ENCODE data around the gene HIVEP2. TPM values are rescaled to one million over a fixed set of nuclear protein-coding genes. Genes with fewer than 3 reads are reported as not detected.

Gene HIVEP2
- total RNA-seq, 1 donor from 2014 or later, result 17.2 TPM

DNA sequence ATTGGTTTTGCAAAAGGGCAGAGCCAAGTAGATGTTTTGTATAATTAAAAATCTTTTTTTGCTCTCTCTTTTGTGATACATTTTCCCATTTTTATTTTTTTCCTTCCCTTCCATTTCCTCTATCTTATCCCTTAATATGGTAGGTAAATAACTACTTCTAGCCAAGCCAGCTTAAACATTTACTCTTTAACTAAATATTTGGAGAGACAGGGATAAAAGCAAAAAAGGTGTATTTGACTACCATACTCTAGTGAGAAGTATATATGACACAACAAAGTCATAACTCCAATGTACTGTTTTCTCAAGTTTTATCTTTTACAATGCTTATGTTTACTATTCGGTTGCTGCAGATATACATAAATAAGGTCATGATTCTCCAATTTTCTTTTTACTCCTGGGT, 154.7 kb downstream of the HIVEP2 start:
- no peak for DNase-seq (ENCODE audit: low read depth)

DNA sequence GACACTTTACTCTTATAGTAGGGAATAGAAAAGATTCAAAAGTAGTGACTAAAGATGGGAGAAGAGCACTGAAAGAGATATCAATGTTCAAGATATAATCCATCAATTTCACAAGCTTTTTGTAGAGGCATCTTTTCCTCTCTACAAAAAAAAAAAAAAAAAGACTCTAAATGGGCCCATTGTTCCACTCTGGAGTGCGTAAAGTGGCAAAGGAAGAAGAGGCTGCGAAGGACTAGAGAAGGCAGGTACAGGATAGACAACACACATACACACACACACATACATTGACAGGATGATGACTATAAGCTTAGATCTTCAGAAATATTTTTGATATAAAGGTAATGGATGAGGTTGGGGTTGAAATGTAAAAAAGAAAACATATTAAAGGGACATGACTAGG, 157.6 kb downstream of the HIVEP2 start:
- DNase-seq (ENCODE audit: low read depth), result no peak

DNA sequence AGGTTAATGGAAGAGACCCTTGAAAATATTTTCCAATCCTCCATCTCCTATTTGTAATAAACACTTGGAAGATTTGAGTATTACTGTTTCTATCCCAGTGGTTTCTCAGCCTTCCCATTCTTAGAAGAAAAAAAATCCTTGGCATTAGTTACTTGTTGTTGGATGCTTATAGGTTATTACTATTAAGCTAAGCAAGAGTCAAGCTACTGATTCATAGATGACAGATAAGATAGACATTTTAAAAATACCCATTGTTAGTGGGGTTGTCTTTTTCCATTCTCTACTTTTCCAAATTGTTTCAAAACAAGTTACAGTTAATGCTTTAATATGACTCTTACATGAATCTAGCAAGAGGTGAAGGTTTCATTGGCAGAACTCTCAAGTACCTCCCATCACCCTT, 158.5 kb downstream of the HIVEP2 start:
- DNase-seq (ENCODE audit: low read depth), result no peak

DNA sequence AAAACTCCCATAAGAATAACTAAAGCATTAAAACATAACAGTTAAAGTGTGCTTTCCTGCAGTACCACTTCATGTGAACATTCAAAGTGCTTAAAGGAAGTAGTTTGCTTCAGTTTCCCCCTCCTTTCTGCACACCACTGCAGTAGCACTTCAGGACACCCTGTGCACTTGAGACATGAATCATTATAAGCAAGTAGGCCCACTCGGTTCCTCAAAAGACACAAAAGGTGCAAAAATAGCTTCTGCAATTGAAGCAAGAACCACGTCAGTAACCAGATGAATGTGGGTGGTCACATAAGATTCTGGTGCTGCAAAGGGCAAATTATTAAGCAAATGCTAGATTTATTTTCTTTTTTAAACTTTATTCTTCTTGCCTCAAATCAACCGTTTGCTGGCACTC, 160.6 kb downstream of the HIVEP2 start:
- DNase-seq (ENCODE audit: low read depth), result no peak

DNA sequence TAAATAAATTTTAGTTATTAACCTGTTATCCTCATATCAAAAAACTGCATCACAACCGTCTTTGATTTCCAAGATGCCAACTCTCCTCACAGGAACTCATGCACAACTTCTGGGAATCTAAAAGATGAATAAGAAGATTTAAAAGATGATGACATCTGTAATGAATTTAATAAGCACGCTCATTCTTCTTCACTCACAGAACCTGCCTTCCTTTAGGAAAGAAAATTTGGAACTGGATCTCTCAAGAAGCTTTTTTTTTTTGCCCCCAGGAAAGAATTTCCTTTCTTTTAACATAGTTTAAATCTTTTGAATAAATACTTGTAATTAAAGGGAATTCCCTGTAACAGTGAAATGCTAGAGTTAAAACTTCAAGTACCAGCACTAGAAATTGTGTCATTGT, 161.5 kb downstream of the HIVEP2 start:
- DNase-seq (ENCODE audit: low read depth), result no peak

DNA sequence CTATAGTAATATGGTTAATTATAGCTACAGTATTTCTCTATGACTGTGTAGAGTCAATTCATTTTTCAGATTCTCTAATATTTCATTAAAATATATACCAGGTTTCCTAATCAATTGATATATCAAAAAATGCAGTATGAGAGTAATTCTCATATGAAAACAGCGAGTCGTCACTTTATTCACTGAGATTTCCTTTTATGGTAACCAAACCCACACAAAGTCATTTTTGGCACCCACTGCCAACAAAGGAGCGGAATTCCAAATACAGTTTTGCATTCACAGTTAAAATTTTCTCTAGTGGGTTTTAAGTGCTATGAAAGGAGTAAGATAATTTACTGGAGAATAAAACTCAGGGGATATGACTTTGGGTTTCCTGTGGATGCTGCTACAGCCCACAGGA, 163.8 kb downstream of the HIVEP2 start:
- DNase-seq (ENCODE audit: low read depth), result no peak

DNA sequence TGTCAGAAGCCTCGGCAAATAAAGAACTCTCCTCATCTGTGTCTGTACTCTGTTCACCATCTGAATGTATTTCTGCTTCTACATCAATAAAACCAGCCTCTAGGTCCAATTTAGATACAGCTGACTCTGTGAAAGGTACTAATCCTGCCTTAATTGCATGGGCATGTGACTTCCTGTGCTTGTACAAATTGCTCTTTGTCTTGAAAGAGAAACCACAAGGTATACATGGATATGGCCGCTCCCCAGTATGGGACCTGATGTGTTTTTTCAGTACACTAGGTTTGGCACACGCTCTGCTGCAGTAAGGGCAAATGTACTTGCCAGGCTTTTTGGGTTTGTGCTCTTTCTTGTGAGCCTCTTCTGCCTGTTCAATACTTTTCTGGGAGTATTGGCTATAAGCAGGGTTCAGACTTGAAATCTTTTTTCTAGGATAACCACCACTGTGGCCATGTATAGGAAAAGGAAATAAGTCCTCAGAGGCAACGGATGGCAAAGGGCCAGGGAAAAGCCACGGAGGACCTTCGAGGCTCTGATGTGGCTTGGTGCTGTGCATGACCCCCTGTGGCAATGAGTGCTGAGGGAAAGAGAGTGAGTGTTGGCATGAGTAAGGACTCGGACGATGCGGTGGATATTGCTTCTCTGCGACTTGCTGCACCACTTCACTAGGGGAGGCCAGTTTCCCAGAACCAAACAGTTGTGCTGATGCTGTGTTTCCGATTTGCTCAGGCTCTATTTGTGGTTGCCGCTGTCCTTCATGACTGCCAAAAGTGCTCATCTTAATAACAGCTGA, 170.9 kb downstream of the HIVEP2 start:
- DNase-seq (ENCODE audit: low read depth), result peak; percentile 26

DNA sequence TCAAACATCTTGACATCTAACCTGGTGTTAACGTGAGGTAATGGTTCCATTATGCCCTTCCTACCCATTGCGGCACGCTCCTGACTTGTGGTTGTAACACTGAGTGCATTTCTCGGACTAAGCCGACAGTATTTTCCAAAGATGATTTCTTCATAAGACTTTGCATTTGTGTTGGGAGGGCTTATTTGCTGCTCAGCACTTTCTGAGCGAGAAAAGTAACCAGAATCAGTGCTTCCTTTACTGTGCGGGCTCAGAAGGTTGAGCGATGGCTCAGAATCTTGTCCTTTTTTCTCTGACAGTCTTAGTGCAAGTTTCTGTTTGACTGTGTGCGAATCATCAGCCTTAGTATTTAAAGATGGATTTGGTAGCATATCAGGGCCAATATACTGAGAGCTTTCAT, 171.7 kb downstream of the HIVEP2 start:
- no peak for DNase-seq (ENCODE audit: low read depth)

DNA sequence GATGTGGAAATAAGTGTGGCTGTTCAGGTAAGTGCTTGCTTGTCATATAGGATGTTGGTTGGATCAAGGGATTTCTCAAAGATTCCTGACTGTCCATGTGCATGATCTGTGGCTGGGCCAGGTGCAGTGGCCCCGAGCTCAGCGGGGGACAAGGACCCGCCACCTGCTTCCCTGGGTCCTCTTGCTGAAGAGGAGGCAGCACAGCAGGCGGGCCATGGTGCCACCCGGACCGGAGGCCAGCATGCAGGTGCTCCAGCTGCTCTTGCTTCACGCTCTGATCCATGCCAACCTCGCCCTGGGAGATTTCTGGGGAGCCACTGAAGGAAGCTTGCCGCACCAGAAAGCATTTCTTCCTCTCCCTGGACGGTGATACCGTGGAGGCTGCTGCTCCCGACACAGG, 173.8 kb downstream of the HIVEP2 start:
- DNase-seq (ENCODE audit: low read depth), result no peak

DNA sequence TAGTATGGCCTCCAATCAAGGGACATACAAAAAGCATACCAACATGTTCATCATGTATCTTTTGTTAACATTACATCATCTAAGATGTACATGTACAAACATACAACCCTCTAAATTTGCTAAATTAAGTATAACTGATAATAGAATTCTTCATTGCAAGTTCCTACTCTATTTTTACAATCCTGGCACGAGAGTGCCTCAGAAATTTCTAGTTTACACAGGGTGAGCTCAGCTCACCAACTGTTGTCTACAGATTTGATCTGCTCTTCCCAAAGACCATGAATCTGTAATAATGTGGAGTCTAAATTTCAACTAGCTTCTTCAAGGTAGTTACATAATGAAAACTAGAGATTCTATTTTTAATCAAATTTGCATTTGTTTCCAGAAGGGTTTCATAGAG, 179.7 kb downstream of the HIVEP2 start:
- peak; percentile 27 for DNase-seq (ENCODE audit: low read depth)

DNA sequence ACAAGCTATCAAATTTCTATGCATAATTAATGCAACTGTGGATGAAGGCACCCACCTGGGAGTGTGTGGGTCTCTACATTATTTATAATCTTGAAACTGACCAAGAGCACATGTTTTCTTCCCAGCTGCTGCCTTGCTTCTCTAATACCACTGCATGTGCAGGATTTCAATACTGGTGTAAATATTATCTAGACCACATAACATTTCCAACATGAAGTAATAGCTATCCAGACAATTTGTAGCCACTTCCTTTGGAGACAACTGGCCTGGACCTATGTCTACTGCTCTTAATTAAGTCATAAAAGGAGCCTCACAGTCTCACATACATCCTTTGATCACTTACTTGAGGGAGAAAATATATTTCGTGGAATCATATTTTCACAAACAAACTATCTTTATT, 180.7 kb downstream of the HIVEP2 start:
- peak; percentile 81 for DNase-seq (ENCODE audit: low read depth)

DNA sequence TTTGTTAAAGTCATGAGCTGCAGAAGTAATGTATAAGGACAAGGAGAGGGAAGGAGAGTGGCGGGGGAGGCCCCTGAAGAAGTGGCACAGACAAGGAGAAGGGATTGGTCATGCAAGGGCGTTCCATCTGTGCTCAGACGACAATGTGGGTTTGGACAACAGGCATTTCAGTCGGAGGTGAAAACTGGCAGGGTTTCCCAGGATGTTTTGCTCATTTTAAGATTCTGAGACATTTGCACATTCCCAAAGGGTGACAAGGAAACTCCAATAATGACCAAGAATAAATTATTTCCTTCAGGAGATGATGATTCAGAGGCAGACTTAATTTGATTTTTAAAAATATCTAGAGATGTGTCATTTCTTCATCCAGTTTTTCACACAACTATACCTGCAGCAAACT, 181.8 kb downstream of the HIVEP2 start:
- peak; percentile 71 for DNase-seq (ENCODE audit: low read depth)

DNA sequence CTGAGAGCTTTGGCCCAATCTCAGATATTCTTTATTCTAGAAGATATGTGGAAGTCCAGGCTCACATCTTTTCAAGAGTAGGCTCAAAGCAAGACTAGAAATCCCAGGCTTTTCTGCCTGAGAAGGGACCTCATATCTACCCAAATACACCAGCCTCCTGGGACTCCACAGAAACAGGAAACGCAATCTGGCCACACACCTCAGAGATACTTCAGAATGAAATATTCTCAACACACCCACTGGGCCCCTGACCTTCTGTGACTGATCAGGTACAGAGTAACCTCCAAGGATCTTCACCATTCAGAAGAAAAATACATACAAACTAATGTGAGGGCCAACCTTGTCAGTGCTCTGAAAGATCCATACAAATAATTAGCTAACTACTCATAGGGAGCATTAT, 183.2 kb downstream of the HIVEP2 start:
- DNase-seq (ENCODE audit: low read depth), result no peak

DNA sequence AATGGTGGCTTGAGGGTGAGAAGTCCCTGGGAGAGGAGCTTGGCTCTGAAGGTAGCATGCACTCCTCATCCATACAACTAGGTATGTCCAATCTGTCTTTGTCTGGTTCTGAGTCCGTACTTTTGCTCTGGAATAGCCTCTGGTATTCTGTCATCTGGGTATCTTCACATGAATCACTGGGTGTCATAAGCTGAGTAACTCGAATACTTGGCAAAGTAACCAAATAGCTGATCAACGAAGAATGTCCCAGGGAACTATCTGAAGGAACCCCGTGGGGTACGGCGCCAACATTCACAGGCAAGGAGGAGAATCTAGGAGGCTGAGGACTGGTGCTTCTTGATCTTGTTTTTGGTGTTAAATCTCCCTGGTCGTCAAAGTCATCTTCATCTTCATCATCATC, 184.8 kb downstream of the HIVEP2 start:
- DNase-seq (ENCODE audit: low read depth), result peak; percentile 50

DNA sequence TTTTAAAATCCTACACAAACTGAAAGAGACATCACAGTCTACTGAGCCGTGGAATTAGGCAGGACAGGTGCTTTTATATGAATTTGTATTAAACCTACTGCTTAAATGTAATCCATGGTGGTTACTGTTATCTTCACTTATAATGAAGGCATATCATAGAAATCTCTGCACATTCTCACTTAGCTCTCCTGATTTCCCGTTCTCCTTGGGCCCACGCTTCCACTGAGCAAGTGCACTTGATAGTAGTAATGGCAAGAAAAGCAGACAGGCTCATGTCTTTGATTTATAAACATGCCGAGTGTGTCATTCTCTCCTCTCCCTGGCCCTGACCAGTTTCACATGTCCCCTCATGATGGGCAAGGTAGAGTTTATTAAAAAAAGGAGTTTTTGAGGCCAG, 186.3 kb downstream of the HIVEP2 start:
- DNase-seq (ENCODE audit: low read depth), result no peak

DNA sequence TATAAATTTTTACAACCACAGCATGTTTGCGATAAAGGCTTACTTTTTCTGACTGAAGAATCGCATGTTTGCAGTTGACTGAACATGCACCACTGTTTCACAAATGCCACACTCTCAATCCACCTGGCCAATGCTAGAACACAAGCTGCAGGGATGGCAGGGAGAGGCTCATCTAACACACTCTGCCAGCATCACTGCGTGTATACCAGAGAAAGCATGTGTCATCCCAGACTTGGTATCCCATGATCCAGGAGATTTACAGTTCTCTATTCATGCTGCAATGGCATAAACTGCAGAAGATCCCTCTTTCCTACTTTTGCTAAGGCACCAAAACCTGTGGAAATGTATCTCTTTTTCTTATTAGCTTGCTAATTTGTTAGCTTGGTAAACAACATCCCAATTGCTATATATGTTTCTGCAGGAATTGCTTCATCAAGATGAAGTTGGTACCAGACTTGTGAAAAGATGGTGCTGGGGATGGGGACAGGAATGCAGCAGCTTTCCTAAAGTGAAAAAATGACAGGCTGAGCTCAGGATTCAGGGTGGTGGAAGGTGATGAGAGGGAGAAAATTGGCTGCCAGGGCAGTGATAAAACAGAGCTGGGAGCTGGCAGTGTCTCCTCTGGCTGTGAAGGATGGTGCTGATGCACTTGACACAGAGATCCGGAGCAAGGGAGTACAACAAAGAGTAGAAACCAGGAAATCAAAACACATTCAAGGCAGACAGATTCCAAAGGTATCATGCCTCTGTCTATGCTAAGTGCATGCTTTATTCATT, 186.9 kb downstream of the HIVEP2 start:
- no peak for DNase-seq (ENCODE audit: low read depth)

DNA sequence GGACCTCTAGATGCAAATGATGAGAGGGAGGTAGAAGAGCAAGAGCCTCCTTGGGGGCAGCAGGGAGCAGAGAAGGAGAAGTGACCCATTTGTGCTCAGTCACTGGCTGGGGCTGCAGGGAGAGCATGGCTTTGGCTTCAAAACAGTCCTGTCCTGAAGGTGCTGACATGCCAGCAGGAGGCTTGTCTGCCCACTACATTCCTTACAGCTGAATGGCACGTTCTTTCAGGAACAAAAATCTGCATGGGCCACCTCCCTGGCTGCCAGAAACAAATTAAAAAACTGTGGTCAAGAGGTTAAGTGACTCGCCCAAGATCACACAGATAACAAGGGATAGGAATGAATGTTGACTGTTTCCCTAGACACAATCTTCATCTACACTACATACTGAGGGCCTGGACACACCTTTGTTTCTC, 188.8 kb downstream of the HIVEP2 start:
- peak; percentile 85 for DNase-seq (ENCODE audit: low read depth)

DNA sequence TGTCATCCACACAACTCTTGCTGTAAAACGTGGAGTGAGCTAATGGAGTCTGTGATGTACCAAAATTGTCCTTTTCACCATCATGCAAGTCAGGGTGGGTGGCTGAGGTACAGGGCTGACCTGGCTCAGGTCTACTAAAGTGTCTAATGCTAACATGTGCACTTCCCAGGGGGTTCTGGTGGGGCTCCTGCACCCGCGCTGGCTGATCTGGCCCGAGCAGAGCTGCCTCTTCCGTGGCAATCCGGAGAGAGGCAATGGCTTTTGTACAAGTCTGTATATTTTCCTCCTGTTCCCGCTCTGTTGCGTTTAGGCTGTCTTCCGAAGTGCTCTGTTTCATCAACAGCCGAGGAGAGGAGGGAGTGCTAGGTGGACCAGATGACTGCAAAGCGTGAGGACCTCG, 191.8 kb downstream of the HIVEP2 start:
- no peak for DNase-seq (ENCODE audit: low read depth)

DNA sequence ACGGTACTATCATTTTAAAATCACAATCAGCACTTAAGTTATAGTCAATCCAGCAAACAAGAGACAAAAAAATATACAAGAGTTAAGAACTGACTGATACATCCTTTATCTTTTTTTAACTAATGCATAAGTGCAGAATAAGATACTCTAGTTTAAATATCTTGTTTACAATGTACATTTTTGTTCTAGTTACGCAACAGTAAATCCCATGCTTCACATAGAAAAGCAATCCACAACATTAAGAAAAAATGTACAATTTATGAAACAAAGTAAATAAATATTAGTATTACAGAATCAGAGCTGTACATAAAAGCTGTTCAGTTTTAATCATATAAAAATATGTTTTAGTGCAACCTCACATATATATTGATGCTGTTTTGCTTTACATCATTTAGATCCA, 192.6 kb downstream of the HIVEP2 start:
- no peak for DNase-seq (ENCODE audit: low read depth)

DNA sequence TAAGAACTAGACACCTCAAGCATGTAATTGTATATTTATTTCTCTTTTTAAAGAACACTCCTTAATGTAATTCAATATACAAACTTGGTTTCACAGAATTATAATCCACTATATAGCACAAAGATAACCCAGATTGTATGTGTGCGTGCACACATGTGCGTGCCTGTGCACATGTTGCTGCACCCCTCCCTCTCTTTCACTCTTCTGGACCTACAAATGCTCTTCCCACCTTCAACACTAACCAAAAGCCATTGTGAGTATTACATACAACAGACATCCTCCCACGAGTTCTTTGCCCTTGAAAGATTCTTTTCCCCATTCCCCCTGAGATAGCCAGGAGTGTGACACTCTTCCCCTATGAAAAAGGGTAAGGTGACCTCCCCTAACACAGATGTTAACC, 193.5 kb downstream of the HIVEP2 start:
- no peak for DNase-seq (ENCODE audit: low read depth)

DNA sequence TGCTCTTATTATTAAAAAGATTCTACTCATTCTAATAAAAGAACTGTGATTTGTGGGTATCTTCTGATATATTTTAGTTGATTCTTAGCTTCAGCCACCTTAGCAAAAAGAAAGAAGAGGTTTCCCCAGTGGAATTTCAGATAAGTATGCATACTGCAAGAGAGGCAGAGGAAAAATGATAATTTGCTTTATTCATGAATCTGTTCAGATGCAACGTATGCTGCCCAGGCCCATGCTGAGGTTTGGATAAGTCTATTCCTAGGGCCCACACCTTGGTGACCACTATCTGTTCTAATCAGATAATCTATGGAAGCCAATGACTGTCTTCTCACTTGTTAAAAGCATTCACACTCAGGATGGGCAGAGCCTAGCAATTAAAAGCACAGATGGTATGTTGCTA, 194.0 kb downstream of the HIVEP2 start:
- no peak for DNase-seq (ENCODE audit: low read depth)

DNA sequence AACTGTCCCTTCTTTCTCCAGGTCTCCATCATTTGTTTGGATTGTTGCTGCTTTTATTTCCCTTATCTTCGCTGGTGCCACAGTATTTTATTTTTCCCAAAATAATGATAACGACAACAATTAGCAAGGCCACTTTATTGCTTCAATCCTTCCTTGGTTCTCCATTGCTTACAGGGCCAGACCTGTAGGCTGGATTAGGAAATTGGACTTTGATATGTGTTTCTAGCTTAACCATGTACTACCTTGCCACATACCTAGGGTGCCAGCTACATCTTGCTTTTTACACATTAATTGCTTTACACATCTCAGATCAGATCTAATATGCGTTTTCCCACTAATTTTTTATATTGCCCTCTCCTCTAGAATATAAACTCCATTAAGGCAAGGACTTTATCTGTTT, 195.4 kb downstream of the HIVEP2 start:
- DNase-seq (ENCODE audit: low read depth), result no peak

DNA sequence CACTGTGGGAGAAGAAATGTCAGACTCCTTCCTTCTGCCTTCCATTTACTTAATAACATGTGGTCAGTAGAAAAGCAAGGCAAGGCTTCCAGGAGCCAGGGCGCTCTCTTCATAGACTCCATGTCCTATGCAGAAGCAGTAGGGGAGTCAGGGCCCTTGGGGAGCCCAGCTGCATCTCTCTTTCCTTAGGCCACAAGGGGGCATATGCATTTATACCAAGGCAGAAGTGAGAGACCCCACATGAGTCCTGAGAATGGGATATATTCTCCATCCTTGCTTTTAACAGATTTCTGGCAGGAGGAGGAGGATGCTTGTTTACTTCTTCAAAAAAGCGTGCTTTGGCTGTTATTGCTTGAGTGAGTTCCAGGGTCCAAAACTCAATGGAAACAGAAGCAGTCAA, 198.5 kb downstream of the HIVEP2 start:
- DNase-seq (ENCODE audit: low read depth), result peak; percentile 24

Measured in myocyte (in vitro differentiated cells).